Effector CD8-positive, alpha-beta T cell (primary cell): ENCODE results near the gene TCERG1L.
"Not testable (repeated sequence)": the region's sequence is repeated elsewhere in the genome, so short reads cannot be mapped to it uniquely, and the experiment has no call there.

Source experiments
- DNase-seq: peaks from one replicate; lab custom pipeline; 2025; lab: John Stamatoyannopoulos, UW
- total RNA-seq, 4 experiments: gene quantifications; one replicate each; lab custom pipeline; 2026; lab: John Stamatoyannopoulos, UW

Gene TCERG1L
- 0.12 to 1.3 (median 0.78) reads per million in 4 experiments for total RNA-seq

GRCh38 chr10:131311661-131312477 is at the start of gene TCERG1L:
TCERG1L (minus strand) TSS chr10:131311721; CDS start chr10:131311635, 86 bp downstream.
- DNase-seq, result no peak

- DNase-seq, result no peak
These were observed 47.4 kb upstream of the TCERG1L start for GRCh38 chr10:131358741-131359442.

DNA sequence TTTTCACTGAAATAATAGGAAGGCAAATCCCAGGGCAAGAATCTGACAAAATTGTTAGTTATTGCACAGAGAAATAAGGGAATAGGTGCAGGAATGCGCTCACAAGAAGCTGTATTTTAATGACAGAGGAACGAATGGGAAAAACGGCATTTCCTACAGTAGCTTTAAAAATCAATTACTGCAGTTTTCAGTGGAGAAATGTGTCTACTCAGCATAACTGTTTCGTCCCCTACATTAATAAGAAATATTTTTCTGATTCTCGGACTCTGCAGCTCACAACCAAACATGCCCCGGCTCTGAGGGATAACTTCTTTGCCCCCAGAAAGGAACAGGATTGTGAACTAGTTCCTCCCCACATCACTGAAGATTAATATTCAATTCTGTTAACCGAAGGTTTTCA is 44.9 kb upstream of the TCERG1L start:
- no peak for DNase-seq

GRCh38 chr10:131355881-131356280 is 44.4 kb upstream of the TCERG1L start:
- no peak for DNase-seq

DNA sequence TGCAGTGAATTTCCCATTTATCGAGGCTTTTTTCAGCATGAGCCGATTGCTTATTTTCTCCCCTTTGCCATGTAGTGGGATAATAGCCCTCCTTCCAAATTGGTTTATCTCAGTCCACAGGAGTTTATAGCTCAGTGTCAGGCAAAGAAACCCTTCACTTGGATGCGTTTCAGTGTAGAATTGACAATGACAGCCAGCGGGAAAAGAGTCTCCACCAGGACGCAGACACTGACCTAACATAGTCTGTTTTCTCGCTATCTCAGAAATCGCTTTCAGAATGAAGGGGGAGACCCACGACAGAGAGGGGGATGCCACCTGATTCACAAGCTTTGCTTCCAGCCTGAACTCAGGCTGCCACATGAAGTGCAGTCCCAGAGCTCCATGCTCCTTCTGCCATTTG is 43.5 kb upstream of the TCERG1L start:
- no peak for DNase-seq

DNA sequence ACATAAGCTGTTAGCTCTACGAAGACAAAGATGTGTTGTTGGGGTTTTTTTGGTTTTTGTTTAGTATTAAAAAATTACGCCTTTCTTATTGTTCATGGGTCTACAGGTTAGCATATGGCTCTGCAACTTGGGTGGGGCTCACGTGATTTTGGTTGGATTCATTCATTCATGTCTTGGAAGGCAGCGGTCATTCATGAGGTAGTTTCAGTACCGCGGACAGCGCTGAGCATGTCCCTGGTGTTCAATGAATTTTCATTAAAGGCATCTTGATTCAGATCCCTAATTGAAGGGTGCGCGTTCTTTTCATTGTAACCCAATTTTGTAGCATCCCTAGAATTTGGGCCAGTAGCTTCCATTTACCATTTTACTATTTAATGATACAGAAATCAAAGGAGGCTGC is 42.9 kb upstream of the TCERG1L start:
- no peak for DNase-seq

- DNase-seq, result no peak
These were observed 41.3 kb upstream of the TCERG1L start for GRCh38 chr10:131352765-131353290.

- no peak for DNase-seq
These were observed 39.1 kb upstream of the TCERG1L start for GRCh38 chr10:131350660-131351059.

DNA sequence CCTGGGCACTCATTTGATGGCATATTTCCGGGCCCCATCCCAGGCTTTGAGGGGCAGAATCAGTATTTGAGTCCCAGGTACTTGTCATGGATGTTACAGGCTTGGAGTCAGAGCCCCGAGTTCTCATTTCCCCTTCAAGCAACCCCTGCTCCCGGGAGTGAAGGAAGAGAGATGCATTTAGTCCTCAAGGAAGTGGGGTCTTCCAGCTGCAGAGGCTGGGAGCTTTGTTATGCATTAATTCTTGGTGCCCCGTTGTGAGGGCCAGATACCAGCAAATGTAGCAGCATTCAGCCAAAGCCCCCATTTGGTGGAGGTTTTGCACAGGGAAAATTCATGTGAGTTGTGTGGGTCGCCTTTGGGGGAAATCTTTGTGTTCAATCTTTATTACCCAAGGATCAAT is 38.7 kb upstream of the TCERG1L start:
- no peak for DNase-seq

GRCh38 chr10:131346456-131346855 is 34.9 kb upstream of the TCERG1L start:
- DNase-seq, result no peak

DNA sequence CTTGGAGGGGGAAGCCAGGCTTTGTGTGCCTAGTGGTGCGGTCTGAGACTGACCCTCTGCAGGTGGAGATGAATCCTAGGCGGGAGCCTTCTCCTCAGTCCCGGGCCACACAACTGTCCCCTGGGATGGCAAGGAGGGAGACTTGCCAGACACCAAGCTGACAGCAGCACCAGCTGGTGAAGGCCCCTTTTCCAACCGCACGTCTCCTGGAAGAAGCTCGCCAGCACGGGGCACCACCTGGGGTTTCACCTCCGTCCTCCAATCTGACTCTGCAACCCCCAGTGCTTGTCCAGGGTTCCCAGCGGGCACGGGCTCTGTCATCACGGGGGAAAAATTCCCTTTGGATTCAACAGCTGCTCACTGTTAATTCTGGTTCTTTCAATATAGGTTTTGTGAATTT is 34.2 kb upstream of the TCERG1L start:
- DNase-seq, result no peak

GRCh38 chr10:131344747-131345146 is 33.2 kb upstream of the TCERG1L start:
- no peak for DNase-seq

DNA sequence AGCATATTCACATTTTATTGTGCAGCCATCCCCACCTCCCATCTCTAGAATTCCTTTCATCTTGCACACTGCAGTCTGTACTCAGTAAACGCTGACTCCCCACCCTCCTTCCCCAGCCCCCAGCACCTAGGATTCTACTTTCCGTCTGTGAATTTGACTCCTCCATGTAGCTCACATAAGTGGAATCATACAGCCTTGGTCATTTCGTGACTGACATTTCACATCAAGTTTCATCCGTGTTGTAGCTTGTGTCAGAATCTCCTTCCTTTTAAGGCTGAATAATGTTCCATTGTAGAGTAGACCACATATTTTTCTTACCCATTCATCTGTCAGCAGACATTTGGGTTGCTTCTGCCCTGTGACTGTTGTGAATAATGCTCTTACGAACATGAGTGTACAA is 26.2 kb upstream of the TCERG1L start:
- DNase-seq, result no peak

DNA sequence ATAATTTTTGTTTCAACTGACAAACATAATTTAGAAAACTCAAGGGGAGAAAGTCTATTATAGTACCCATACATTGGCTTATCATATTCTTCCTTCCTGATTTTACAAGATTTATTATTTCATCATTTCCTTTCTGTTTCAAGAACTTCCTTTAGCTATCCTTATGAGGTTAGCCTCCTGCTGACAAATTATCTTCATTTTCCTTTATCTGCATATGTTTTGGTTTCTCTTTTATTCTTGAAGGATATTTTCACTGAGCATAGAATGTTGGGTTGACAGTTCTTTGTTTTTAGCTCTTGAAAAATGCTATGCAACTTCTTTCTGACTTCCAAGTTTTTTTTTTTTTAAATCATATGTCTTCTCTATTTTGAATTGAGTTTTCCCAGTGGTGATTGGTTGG is 21.3 kb upstream of the TCERG1L start:
- DNase-seq, result no peak

DNA sequence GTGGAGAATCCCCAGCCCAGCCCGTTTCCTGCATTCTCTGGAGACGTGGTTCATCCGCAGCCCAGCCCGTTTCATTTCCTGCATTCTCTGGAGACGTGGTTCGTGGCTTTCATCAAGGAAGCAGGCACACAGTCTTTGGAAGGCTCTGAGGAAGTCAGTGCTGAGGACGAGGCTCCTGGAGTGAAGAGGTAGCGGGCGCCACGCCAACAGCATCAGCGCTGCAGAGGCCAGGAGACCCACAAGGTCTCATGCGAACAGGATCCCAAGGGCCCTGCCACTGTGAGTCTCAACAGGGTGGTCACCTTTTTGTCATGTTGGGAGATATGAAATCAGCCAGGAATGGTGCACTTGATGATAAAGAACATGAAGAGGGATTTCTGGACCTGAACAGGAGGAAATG is 12.4 kb upstream of the TCERG1L start:
- DNase-seq, result no peak

DNA sequence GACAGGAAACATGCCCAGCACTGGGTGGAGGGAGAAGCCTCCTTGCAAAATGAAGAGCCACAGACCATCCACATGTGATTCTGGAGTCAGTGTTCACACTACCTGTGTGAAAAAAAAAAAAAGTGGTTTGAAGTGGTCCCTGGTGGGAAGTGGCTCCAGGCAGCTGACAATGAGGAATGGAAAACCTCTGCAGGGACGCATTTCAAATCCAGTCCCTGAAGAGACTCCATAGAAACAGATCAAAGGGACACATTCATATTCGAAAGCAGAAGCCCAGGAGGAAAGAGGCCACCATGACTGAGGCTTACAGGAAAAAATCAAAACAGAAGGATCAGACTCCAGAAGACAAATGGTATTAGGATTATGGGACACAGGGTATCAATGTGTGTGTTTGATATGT is 11.5 kb upstream of the TCERG1L start:
- no peak for DNase-seq

DNA sequence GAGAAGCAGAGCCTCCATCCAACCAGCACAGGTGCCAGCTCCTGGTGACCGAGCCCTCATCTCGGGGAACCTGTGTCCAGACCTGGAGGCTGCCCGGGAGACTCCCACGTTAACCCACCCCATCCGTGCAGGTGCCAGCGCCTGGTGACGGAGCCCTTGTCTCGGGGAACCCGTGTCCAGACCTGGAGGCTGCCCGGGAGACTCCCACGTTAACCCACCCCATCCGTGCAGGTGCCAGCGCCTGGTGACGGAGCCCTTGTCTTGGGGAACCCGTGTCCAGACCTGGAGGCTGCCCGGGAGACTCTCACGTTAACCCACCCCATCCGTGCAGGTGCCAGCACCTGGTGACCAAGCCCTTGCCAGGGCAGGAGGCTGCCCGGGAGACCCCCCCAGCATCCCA is 11.1 kb upstream of the TCERG1L start:
- not testable (repeated sequence) for DNase-seq

- no peak for DNase-seq
These were observed 9.5 kb upstream of the TCERG1L start for GRCh38 chr10:131320860-131321604.

- DNase-seq, result no peak
These were observed 7.3 kb upstream of the TCERG1L start for GRCh38 chr10:131318814-131319213.

GRCh38 chr10:131318291-131318690 is 6.8 kb upstream of the TCERG1L start:
- no peak for DNase-seq

- DNase-seq, result no peak
These were observed 5.0 kb upstream of the TCERG1L start for GRCh38 chr10:131316321-131317075.

DNA sequence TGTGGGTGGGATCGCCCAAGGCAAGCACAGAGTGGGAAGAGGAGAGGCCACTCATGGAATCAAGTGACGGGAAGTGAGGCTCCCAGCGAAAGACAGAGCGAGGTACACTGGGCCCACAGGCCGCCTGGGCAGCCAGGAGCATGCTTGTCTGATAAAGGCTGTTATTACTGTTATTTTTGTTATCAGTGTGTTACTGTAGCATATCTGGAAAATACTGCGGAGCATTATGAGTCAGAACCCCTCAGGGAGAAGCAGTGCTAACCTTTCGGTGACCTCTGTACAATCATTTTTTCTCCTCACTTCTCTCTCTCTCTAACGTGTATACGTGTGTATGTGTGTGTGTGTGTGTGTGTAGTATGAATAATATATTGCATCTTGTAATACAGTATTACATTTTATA is 3.8 kb upstream of the TCERG1L start:
- DNase-seq, result no peak
